K562 (cell line): ENCODE results near the gene RBM46. TPM values are rescaled to one million over a fixed set of nuclear protein-coding genes. Genes with fewer than 3 reads are reported as not detected.

Experiments used
- CBX5 ChIP-seq: IDR thresholded peaks from 2 replicates; pipeline ENCODE4 v1.6.1; 2014; ENCODE audit warnings: low read depth, borderline replicate concordance
- CHD7 ChIP-seq: fragments of 200-600 bp; sonication (generic); IDR thresholded peaks from one replicate; pipeline ENCODE4 v1.6.1; 2012; ENCODE audit warnings: mild to moderate bottlenecking, low read depth, low read length, inconsistent platforms
- HNRNPL ChIP-seq: fragments of 200-400 bp; formaldehyde crosslinking; IDR thresholded peaks from 2 replicates; pipeline ENCODE4 v1.6.1; 2017; ENCODE audit warnings: low read depth, mild to moderate bottlenecking, low read length
- IRF9 ChIP-seq: fragments of 450-650 bp; IDR thresholded peaks from 2 replicates; pipeline ENCODE4 v1.6.1; 2016; ENCODE audit warnings: missing biosample characterization, missing genetic modification characterization
- KHSRP ChIP-seq: fragments of 450-650 bp; IDR thresholded peaks from 2 replicates; pipeline ENCODE4 v1.6.1; 2017
- NFE2 ChIP-seq: IDR thresholded peaks from 2 replicates; pipeline ENCODE4 v1.6.1; 2014; ENCODE audit warnings: antibody characterized with exemption, low read depth
- polyA plus RNA-seq, 8 experiments: library from polyadenylated mRNA; depleted of rRNA in 4 of 8; stranded (reverse) in 5 of 8; unstranded in 3 of 8; fragments of >200 nt; fragmentation: Nextera tagmentation in 2 of 8; fragmentation: Illumina TruSeq in 1 of 8; extraction: Ambion mirVana in 2 of 8; extraction: Trizol in 1 of 8; gene quantifications; 2 replicates each; pipeline versions ENCODE4 v1.2.1 to v1.2.3, GENCODE V29; 2011 to 2014; ENCODE audit warnings: inconsistent platforms in 1 of 8, missing spikeins in 1 of 8
- small RNA-seq: library from RNA; depleted of rRNA; stranded (forward); fragments of <200 nt; gene quantifications from one replicate; pipeline ENCODE3, GENCODE V24; 2014
- total RNA-seq, 7 experiments: library from RNA; depleted of rRNA in 6 of 7; stranded (reverse); fragments of >200 nt in 6 of 7; fragmentation: Illumina TruSeq in 2 of 7; extraction: Trizol in 2 of 7; gene quantifications; 2 replicates each; pipeline versions ENCODE4 v1.2.1 to v1.2.3, GENCODE V29; 2011 to 2021; ENCODE audit warnings: low replicate concordance in 1 of 7

RBM46 gene
- total and polyA plus RNA-seq, 9 of the 15 experiments (the other 6 are each of a cell fraction or from before 2014, with no cell fraction given): 0.04 TPM; not detected in 8

GRCh38 chr4:154877110-154877760, 96.2 kb downstream of the RBM46 start (continued):
- no peak for TF ChIP-seq HNRNPL
- no peak for TF ChIP-seq CHD7
- peak; percentile 33 for TF ChIP-seq NFE2
- no peak for TF ChIP-seq CBX5
- no peak for TF ChIP-seq KHSRP
- no peak for TF ChIP-seq IRF9
- TF ChIP-seq, all 486 proteins: peak for 9

Small RNA genes within 50 kb of the gene (small RNA-seq; reads per million reads assigned to genes)
- gene RNU2-44P: 0.26 reads per million
- gene RNU2-66P: not detected

Other genes with a start within 250 kb of the RBM46 start
- 48.0 and 53.1 TPM in 2 replicates for gene PLRG1, start 230.9 kb upstream of the RBM46 start, total RNA-seq (2014; rRNA removed)
- 120 and 142 TPM in 2 replicates for gene PLRG1, start 230.9 kb upstream of the RBM46 start, total RNA-seq (2014; rRNA removed; fragmentation: Illumina TruSeq; extraction: Trizol)
- gene PLRG1, start 230.9 kb upstream of the RBM46 start, total RNA-seq (2015; rRNA removed; fragmentation: Illumina TruSeq; extraction: Trizol): 67.3 and 68.9 TPM in 2 replicates
- 121 and 122 TPM in 2 replicates for gene PLRG1, start 230.9 kb upstream of the RBM46 start, total RNA-seq (2021)
- gene PLRG1, start 230.9 kb upstream of the RBM46 start, polyA plus RNA-seq (2011; rRNA removed): 141 and 204 TPM in 2 replicates
- 114 and 116 TPM in 2 replicates for gene PLRG1, start 230.9 kb upstream of the RBM46 start, polyA plus RNA-seq (2014; fragmentation: Illumina TruSeq; extraction: Trizol)
- gene PLRG1, start 230.9 kb upstream of the RBM46 start, polyA plus RNA-seq (2014; fragmentation: Nextera tagmentation; extraction: Ambion mirVana): 100 to 1,000 TPM; 218 to 248 TPM
- gene PLRG1, start 230.9 kb upstream of the RBM46 start, polyA plus RNA-seq (2014; rRNA removed): 107 and 118 TPM in 2 replicates
- not detected in 2 replicates for gene FGB, start 218.3 kb upstream of the RBM46 start, total RNA-seq (2014; rRNA removed)
- gene FGB, start 218.3 kb upstream of the RBM46 start, total RNA-seq (2014; rRNA removed; fragmentation: Illumina TruSeq; extraction: Trizol): not detected in 2 replicates
- gene FGB, start 218.3 kb upstream of the RBM46 start, total RNA-seq (2015; rRNA removed; fragmentation: Illumina TruSeq; extraction: Trizol): not detected in 2 replicates
- 1.9 and 2.5 TPM in 2 replicates for gene FGB, start 218.3 kb upstream of the RBM46 start, total RNA-seq (2021)
- gene FGB, start 218.3 kb upstream of the RBM46 start, polyA plus RNA-seq (2011; rRNA removed): not detected in 2 replicates
- not detected in 2 replicates for gene FGB, start 218.3 kb upstream of the RBM46 start, polyA plus RNA-seq (2014; fragmentation: Illumina TruSeq; extraction: Trizol)
- gene FGB, start 218.3 kb upstream of the RBM46 start, polyA plus RNA-seq (2014; fragmentation: Nextera tagmentation; extraction: Ambion mirVana): under 1 TPM; 0.07 to 0.13 TPM
- gene FGB, start 218.3 kb upstream of the RBM46 start, polyA plus RNA-seq (2014; rRNA removed): not detected in 2 replicates
- gene FGA, start 190.5 kb upstream of the RBM46 start, total RNA-seq (2014; rRNA removed): not detected in 2 replicates
- not detected in 2 replicates for gene FGA, start 190.5 kb upstream of the RBM46 start, total RNA-seq (2014; rRNA removed; fragmentation: Illumina TruSeq; extraction: Trizol)
- not detected in 2 replicates for gene FGA, start 190.5 kb upstream of the RBM46 start, total RNA-seq (2015; rRNA removed; fragmentation: Illumina TruSeq; extraction: Trizol)
- gene FGA, start 190.5 kb upstream of the RBM46 start, total RNA-seq (2021): 2.5 and 3.4 TPM in 2 replicates
- gene FGA, start 190.5 kb upstream of the RBM46 start, polyA plus RNA-seq (2011; rRNA removed): 0.08 TPM in 1 of 2 replicates, not detected in the other
- 0.06 TPM in 1 of 2 replicates, not detected in the other for gene FGA, start 190.5 kb upstream of the RBM46 start, polyA plus RNA-seq (2014; fragmentation: Illumina TruSeq; extraction: Trizol)
- under 1 TPM in 1 of 2 experiments, not detected in 1; 0.04 TPM for gene FGA, start 190.5 kb upstream of the RBM46 start, polyA plus RNA-seq (2014; fragmentation: Nextera tagmentation; extraction: Ambion mirVana)
- not detected in 2 replicates for gene FGA, start 190.5 kb upstream of the RBM46 start, polyA plus RNA-seq (2014; rRNA removed)
- 0.45 TPM in 1 of 2 replicates, not detected in the other for gene FGG, start 168.6 kb upstream of the RBM46 start, total RNA-seq (2014; rRNA removed)
- gene FGG, start 168.6 kb upstream of the RBM46 start, total RNA-seq (2014; rRNA removed; fragmentation: Illumina TruSeq; extraction: Trizol): 0.33 TPM in 1 of 2 replicates, not detected in the other
- gene FGG, start 168.6 kb upstream of the RBM46 start, total RNA-seq (2015; rRNA removed; fragmentation: Illumina TruSeq; extraction: Trizol): not detected in 2 replicates
- gene FGG, start 168.6 kb upstream of the RBM46 start, total RNA-seq (2021): 1.9 and 2.2 TPM in 2 replicates
- 0.08 and 0.24 TPM in 2 replicates for gene FGG, start 168.6 kb upstream of the RBM46 start, polyA plus RNA-seq (2011; rRNA removed)
- 0.12 TPM in 1 of 2 replicates, not detected in the other for gene FGG, start 168.6 kb upstream of the RBM46 start, polyA plus RNA-seq (2014; fragmentation: Illumina TruSeq; extraction: Trizol)
- under 1 TPM; 0.34 to 0.41 TPM for gene FGG, start 168.6 kb upstream of the RBM46 start, polyA plus RNA-seq (2014; fragmentation: Nextera tagmentation; extraction: Ambion mirVana)
- gene FGG, start 168.6 kb upstream of the RBM46 start, polyA plus RNA-seq (2014; rRNA removed): 0.27 TPM in 1 of 2 replicates, not detected in the other
- 0.41 and 0.45 TPM in 2 replicates for gene LRAT, start 37.3 kb upstream of the RBM46 start, total RNA-seq (2014; rRNA removed)
- not detected in 2 replicates for gene LRAT, start 37.3 kb upstream of the RBM46 start, total RNA-seq (2014; rRNA removed; fragmentation: Illumina TruSeq; extraction: Trizol)
- gene LRAT, start 37.3 kb upstream of the RBM46 start, total RNA-seq (2015; rRNA removed; fragmentation: Illumina TruSeq; extraction: Trizol): not detected in 2 replicates
- 0.07 and 0.09 TPM in 2 replicates for gene LRAT, start 37.3 kb upstream of the RBM46 start, total RNA-seq (2021)
- 0.07 TPM in 1 of 2 replicates, not detected in the other for gene LRAT, start 37.3 kb upstream of the RBM46 start, polyA plus RNA-seq (2011; rRNA removed)
- 0.09 TPM in 1 of 2 replicates, not detected in the other for gene LRAT, start 37.3 kb upstream of the RBM46 start, polyA plus RNA-seq (2014; fragmentation: Illumina TruSeq; extraction: Trizol)
- under 1 TPM in 1 of 2 experiments, not detected in 1; 0.03 TPM for gene LRAT, start 37.3 kb upstream of the RBM46 start, polyA plus RNA-seq (2014; fragmentation: Nextera tagmentation; extraction: Ambion mirVana)
- gene LRAT, start 37.3 kb upstream of the RBM46 start, polyA plus RNA-seq (2014; rRNA removed): 0.27 TPM in 1 of 2 replicates, not detected in the other